Stomach (tissue), 19 donors: ENCODE measurements around the gene BBS7. TPM values are rescaled to one million over a fixed set of nuclear protein-coding genes. Genes with fewer than 3 reads are reported as not detected.
A peak's percentile ranks its signal among the peaks of the same experiment; 100 is the strongest.

Experiments
- DNase-seq, 2 donors: peaks; one replicate each; pipeline versions ENCODE4 v3.0.0 to v3.0.0-alpha.2; 2013 to 2019
- H3K27ac ChIP-seq, 5 donors: fragments of 200-600 bp in 4 of 5; sonication (generic) in 4 of 5; one replicate each; pipeline ENCODE4 v1.5.1; 2013 to 2019; ENCODE audit warnings: mild to moderate bottlenecking in 1 of 5, moderate library complexity in 1 of 5
- H3K27me3 ChIP-seq, 3 donors: fragments of 200-600 bp; sonication (generic); one replicate each; pipeline ENCODE4 v1.5.1; 2017 to 2019; ENCODE audit warnings: mixed run types in 1 of 3
- H3K36me3 ChIP-seq, 4 donors: fragments of 200-600 bp; sonication (generic); 1 replicate in 3 of 4; 2 replicates in 1 of 4; pipeline ENCODE4 v1.5.1; 2016 to 2019
- H3K4me1 ChIP-seq, 4 donors: fragments of 200-600 bp; sonication (generic); one replicate each; pipeline ENCODE4 v1.5.1; 2016 to 2019
- H3K4me3 ChIP-seq, 4 donors: fragments of 200-600 bp; sonication (generic) in 3 of 4; one replicate each; pipeline ENCODE4 v1.5.1; 2016 to 2019; ENCODE audit warnings: mild to moderate bottlenecking in 1 of 4
- H3K9me3 ChIP-seq, 4 donors: fragments of 200-600 bp; sonication (generic); one replicate each; pipeline ENCODE4 v1.5.1; 2016 to 2019
- EP300 ChIP-seq: sonication (generic); formaldehyde crosslinking; IDR thresholded peaks from one replicate; pipeline ENCODE4 v1.6.1; 2017; ENCODE audit warnings: antibody characterized with exemption
- POLR2A ChIP-seq, 4 donors: fragments of 450-650 bp; IDR thresholded peaks; one replicate each; pipeline ENCODE4 v1.6.1; 2016; ENCODE audit warnings: antibody characterized with exemption in 4 of 4, control low read depth in 2 of 4, mild to moderate bottlenecking in 1 of 4, moderate library complexity in 1 of 4
- POLR2AphosphoS5 ChIP-seq, 3 donors: sonication (generic); formaldehyde crosslinking; IDR thresholded peaks; one replicate each; pipeline ENCODE4 v1.6.1; 2016; ENCODE audit warnings: antibody characterized with exemption in 3 of 3
- WGBS, 5 donors: extraction: QIAGEN DNeasy Blood & Tissue Kit in 3 of 5; methylation state at CpG; one replicate each; pipeline versions ENCODE4 v1.1.5 to v1.1.7; 2013 to 2018; 5-methylcytosine and 5-hydroxymethylcytosine counted together
- intact Hi-C: fragments of 100-400 bp; cut with DNase I; formaldehyde crosslinking; loops from one replicate; pipeline ENCODE4 v1.15.1; 2023; ENCODE audit warnings: low total_unique reads
- long read RNA-seq, 10 donors: transcript quantifications; one replicate each; lab custom pipeline, GENCODE V29; 2026
- polyA plus RNA-seq, 3 donors: library from polyadenylated mRNA; stranded (reverse); fragments of 200-250 nt; gene quantifications; one replicate each; pipeline ENCODE4 v1.2.3, GENCODE V29; 2013
- total RNA-seq, 5 donors: library from RNA; depleted of rRNA; stranded (reverse); fragments of >200 nt; gene quantifications; one replicate each; pipeline versions ENCODE4 v1.1.0 to v1.2.3, GENCODE V29; 2014 to 2016
- TF ChIP-seq, protein P1 (sequence below), 7 experiments: fragments of 450-650 bp in 4 of 7; fragments of 200-600 bp in 3 of 7; sonication (generic) in 3 of 7; IDR thresholded peaks; one replicate each; pipeline ENCODE4 v1.5.1; 2016 to 2019; ENCODE audit warnings: antibody characterized with exemption in 7 of 7, control low read depth in 2 of 7, mild to moderate bottlenecking in 1 of 7
- donor health status: healthy with polysubstance abuse.
- donor health status: Bipolar disorder and iron deficiency.
- donor health status: healthy.

Gene BBS7
- total RNA-seq (10 to 100 TPM; 10.3 to 22.2 (median 19.3) TPM), polyA plus RNA-seq (1 to 10 TPM; 6.7 to 8.7 (median 7.8) TPM)
- long read RNA-seq, donor 1, partial matches to known transcripts, result 0 of 4 reads
- long read RNA-seq, donor 1, other reads (novel, unspliced or antisense), result 0 of 4 reads
- long read RNA-seq, donor 2, partial matches to known transcripts, result 0 of 3 reads
- long read RNA-seq, donor 2, other reads (novel, unspliced or antisense), result 0 of 3 reads
- long read RNA-seq, donor 3, partial matches to known transcripts, result 0 of 3 reads
- long read RNA-seq, donor 3, other reads (novel, unspliced or antisense), result 0 of 3 reads
- long read RNA-seq, donor 4, partial matches to known transcripts, result 0 of 1 reads
- long read RNA-seq, donor 4, other reads (novel, unspliced or antisense), result 0 of 1 reads
- long read RNA-seq, donor 5, partial matches to known transcripts, result 0 of 5 reads
- long read RNA-seq, donor 5, other reads (novel, unspliced or antisense), result 0 of 5 reads
- long read RNA-seq, donor 6, transcript BBS7-202 (4 exons, 725 nt), result major isoform, 6 of 7 reads
- long read RNA-seq, donor 6, partial matches to known transcripts, result 0 of 7 reads
- long read RNA-seq, donor 6, other reads (novel, unspliced or antisense), result 0 of 7 reads
- long read RNA-seq, donor 7, partial matches to known transcripts, result 0 of 5 reads
- long read RNA-seq, donor 7, other reads (novel, unspliced or antisense), result 0 of 5 reads
- long read RNA-seq, donor 8, partial matches to known transcripts, result 0 of 6 reads
- long read RNA-seq, donor 8, other reads (novel, unspliced or antisense), result 0 of 6 reads
- long read RNA-seq, donor 9, partial matches to known transcripts, result 0 of 3 reads
- long read RNA-seq, donor 9, other reads (novel, unspliced or antisense), result 0 of 3 reads
- long read RNA-seq, donor 10, partial matches to known transcripts, result 0 of 3 reads
- long read RNA-seq, donor 10, other reads (novel, unspliced or antisense), result 0 of 3 reads

DNA sequence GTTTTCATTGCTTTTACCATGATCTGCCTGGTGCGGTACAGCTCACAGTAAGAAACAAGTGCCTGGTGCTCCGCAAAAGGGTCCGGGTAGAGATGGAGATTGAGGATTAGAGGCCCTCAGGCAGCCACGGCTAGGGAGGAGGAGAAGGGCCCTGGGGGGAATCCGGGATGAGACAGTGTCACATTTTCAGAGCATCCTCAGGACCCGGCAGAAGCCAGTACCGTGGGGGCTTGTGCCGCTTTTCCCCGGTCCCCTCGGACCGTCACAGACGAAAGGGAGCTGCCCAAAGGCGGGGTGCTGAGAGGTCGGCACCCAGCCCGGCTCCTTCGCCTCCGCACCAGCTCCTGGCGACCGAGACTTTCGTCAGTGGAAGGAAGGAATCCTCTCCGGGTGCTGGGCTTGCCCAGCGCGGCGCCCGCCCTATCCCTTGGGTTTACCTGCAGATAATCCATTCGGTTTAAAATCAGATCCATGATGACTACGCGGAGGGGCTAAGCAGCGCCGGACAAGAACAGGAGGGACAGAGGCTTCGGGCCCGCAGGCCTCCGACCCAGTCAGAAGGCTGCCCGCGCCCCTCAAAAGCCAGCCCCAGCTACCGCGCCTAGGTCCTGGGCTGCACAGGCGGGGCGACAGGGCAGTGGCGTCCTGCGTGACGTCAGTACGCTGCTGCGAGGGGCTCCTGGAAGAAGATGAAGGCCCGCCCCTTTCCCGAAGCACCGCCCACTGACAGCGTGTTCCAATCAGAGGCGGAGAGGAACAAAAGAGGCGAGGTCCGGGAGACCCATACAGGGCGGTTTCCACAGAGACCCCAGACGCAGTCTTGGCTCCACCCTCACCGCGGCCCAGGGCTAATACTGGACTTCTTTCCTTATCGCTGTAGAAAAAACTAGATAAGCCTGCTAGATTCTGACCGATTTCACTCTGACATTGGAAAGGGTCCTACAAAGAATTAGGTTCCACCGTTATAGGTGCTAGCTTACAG, at the start of gene BBS7:
TSS of gene BBS7 (minus strand) at position 634 of the 982 bp plus-strand sequence. CDS start at position 473, 161 bp downstream.
- DNase-seq, result peak; percentile 98 to 99
- Histone ChIP-seq H3K36me3 (peaks cover 3 to 19% (median 15%) of the 10 kb centered on the region in 4 donors), H3K4me1 (peaks cover 4 to 17% (median 15%) of the 10 kb centered on the region in 4 donors), H3K9me3 (no peaks in the 10 kb centered on the region), H3K27ac (peak within 1 kb of the TSS; percentile 85 to 95 (median 92)), H3K27me3 (no peaks in the 10 kb centered on the region), H3K4me3 (peak within 1 kb of the TSS; percentile 60 to 83 (median 78))
- TF ChIP-seq POLR2AphosphoS5 (IDR thresholded peaks at IDR 0.05) (peak; percentile 81 to 86 (median 83)), POLR2A (IDR thresholded peaks at IDR 0.05) (no peak)
- intact Hi-C loops, result no loop called here
- WGBS, 5 donors, result 0 to 1% (median 0%) methylated on average over 38 to 58 of the region's 58 CpGs

DNA sequence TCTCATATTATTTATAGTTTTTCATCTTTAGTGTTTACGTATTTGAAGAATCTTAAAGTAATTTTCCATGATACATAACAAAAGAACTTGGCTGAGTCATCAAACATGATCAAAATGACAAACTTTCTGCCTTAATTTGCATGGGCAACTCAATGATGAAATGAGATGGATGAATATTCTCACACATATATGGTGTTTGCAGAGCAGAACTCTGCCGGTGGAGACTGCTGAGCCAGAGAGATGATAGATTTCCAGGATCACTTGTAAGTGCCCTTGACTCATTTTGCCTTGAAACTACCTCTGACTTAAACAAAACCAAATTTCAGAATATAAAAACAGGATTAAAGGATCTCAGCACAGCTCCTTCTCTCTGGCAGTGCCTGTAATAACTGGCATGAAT, 43.4 kb upstream of the BBS7 start:
- no peak for DNase-seq
- no peaks in the 10 kb centered on the region for H3K9me3 ChIP-seq
- no peak overlapping the region for H3K4me3 ChIP-seq
- H3K27ac ChIP-seq, result no peak overlapping the region
- TF ChIP-seq POLR2A (IDR thresholded peaks at IDR 0.05), result no peak
- TF ChIP-seq EP300, result no peak
- TF ChIP-seq, protein P1, sequence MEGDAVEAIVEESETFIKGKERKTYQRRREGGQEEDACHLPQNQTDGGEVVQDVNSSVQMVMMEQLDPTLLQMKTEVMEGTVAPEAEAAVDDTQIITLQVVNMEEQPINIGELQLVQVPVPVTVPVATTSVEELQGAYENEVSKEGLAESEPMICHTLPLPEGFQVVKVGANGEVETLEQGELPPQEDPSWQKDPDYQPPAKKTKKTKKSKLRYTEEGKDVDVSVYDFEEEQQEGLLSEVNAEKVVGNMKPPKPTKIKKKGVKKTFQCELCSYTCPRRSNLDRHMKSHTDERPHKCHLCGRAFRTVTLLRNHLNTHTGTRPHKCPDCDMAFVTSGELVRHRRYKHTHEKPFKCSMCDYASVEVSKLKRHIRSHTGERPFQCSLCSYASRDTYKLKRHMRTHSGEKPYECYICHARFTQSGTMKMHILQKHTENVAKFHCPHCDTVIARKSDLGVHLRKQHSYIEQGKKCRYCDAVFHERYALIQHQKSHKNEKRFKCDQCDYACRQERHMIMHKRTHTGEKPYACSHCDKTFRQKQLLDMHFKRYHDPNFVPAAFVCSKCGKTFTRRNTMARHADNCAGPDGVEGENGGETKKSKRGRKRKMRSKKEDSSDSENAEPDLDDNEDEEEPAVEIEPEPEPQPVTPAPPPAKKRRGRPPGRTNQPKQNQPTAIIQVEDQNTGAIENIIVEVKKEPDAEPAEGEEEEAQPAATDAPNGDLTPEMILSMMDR (IDR thresholded peaks at IDR 0.05), result no peak
- TF ChIP-seq POLR2AphosphoS5 (IDR thresholded peaks at IDR 0.05), result no peak
- H3K4me1 ChIP-seq, result no peaks in the 10 kb centered on the region
- H3K36me3 ChIP-seq, result no peaks in the 10 kb centered on the region
- intact Hi-C loops, result no loop called here
- H3K27me3 ChIP-seq, result no peaks in the 10 kb centered on the region
- WGBS, 5 donors, result 76 to 85% (median 80%) methylated on average over 2 of the region's 2 CpGs

GRCh38 chr4:121908346-121908745, 38.1 kb upstream of the BBS7 start:
- Histone ChIP-seq H3K27me3 (no peaks in the 10 kb centered on the region), H3K27ac (no peak overlapping the region), H3K36me3 (no peaks in the 10 kb centered on the region), H3K4me1 (no peaks in the 10 kb centered on the region), H3K4me3 (no peak overlapping the region), H3K9me3 (no peaks in the 10 kb centered on the region)
- no peak for DNase-seq
- intact Hi-C loops, result no loop called here
- 90 to 100% (median 96%) methylated on average over 1 of the region's 1 CpG for WGBS, 5 donors
- TF ChIP-seq, protein P1 (IDR thresholded peaks at IDR 0.05), result no peak
- no peak for TF ChIP-seq EP300
- no peak for TF ChIP-seq POLR2AphosphoS5 (IDR thresholded peaks at IDR 0.05)
- no peak for TF ChIP-seq POLR2A (IDR thresholded peaks at IDR 0.05)

DNA sequence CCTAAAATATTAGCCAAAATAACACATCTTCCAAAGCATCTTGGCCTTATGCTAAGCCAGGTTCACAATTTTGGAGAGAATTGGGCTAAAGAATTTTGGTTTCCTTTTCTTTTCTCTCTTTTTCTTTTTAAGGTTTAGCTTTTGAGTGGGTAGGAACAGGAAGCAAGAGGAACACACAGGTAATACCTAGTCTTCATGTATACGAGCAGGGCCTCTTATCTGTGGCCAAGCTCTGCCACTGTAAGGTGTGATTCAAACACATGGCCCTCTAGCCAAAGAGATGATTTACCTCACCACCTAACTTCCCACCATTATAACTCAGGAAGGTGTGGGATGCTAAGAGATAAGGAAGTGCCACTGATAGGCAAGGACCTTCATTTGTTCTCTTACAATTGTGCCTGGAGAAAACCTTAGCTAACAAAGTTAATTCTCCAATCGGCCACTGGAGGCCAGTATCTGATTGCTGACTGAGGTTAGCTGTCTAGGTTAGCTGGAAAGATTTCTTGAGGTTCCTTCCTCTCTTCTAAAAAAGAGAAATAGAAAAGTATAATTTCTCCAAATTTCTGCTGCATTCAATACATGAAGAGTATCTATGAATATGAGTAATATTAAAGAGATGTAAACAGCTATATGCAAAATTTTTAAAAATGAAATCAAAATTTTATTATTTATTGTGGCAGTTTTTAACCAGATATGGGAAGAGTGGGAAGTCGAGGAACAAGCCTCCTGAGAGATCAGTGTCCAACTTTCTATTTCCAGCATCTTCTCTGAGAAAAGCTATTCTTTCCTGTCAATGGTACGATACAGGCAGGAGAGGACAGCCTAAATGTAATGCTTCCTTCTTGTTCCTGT, 30.1 kb upstream of the BBS7 start:
- no peaks in the 10 kb centered on the region for H3K9me3 ChIP-seq
- intact Hi-C loops, result no loop called here
- 58 to 69% (median 59%) methylated on average over 4 of the region's 4 CpGs for WGBS, 5 donors
- TF ChIP-seq, protein P1 (IDR thresholded peaks at IDR 0.05), result peak in 5 of 7 experiments; percentile 48 to 66 (median 51)
- TF ChIP-seq POLR2A (IDR thresholded peaks at IDR 0.05), result no peak
- H3K4me3 ChIP-seq, result no peak overlapping the region
- DNase-seq, result peak; percentile 35 to 83
- H3K36me3 ChIP-seq, result no peaks in the 10 kb centered on the region
- H3K27ac ChIP-seq, result no peak overlapping the region
- no peaks in the 10 kb centered on the region for H3K27me3 ChIP-seq
- no peaks in the 10 kb centered on the region for H3K4me1 ChIP-seq
